SU-DHL-6 (cell line): ENCODE measurements around the gene TGFB2.

Source experiments
- CTCF ChIP-seq: fragments of 200-600 bp; sonication (generic); IDR thresholded peaks from one replicate; pipeline ENCODE4 v1.5.1; 2017; ENCODE audit warnings: antibody characterized with exemption, mild to moderate bottlenecking, low read length, moderate library complexity; ENCODE audit not compliant: insufficient read depth, poor library complexity, severe bottlenecking
- EZH2phosphoT487 ChIP-seq: fragments of 200-600 bp; sonication (generic), shearing (Covaris generic); conservative IDR thresholded peaks from 2 replicates; pipeline ENCODE4 v1.6.1; 2018; ENCODE audit warnings: mild to moderate bottlenecking, antibody characterized with exemption, low read length, moderate library complexity, mixed read lengths

GRCh38 chr1:218298398-218298797 lies 46.7 kb upstream of the TGFB2 start:
- TF ChIP-seq CTCF, result no peak
- TF ChIP-seq EZH2phosphoT487, result no peak
